DND-41 (cell line): ENCODE results near the gene CCDC6.
"Not testable (repeated sequence)": the region's sequence is repeated elsewhere in the genome, so short reads cannot be mapped to it uniquely, and the experiment has no call there.

Source experiments
- CTCF ChIP-seq: IDR thresholded peaks from 2 replicates; pipeline ENCODE4 v1.5.1; 2012; ENCODE audit warnings: borderline replicate concordance, low read length, moderate library complexity, mild to moderate bottlenecking; ENCODE audit not compliant: poor library complexity, severe bottlenecking; ENCODE audit errors: extremely low read depth
- EZH2 ChIP-seq: IDR thresholded peaks from 3 replicates; pipeline ENCODE4 v1.6.1; 2012; ENCODE audit warnings: borderline replicate concordance, low read depth, mild to moderate bottlenecking, moderate library complexity, low read length, inconsistent platforms; ENCODE audit not compliant: severe bottlenecking

DNA sequence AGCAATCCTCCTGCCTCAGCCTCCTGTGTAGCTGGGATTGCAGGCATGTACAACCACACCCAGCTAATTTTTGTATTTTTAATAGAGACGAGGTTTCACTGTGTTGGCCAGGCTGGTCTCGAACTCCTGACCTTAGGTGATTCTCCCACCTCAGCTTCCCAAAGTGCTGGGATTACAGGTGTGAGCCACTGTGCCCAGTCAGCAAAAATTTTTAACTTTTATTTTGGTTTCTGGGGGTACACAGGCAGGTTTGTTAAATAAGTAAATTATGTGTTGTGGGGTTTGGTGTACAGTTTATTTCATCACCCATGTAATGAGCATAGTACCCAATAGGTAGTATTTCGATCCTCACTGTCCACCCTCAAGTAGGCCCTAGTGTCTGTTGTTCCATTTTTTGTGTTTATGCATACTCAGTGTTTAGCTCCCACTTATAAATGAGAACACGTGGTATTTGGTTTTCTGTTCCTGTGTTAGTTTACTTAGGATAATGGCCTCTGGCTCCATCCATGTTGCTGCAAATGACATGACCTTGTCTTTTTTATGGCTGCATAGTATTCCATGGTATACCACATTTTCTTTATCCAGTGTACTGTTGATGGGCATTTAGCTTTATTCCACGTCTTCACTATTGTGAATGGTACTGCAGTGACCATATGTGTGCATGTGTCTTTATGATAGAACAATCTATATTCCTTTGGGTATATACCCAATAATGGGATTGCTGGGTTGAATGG lies 24.6 kb upstream of the CCDC6 start:
- TF ChIP-seq CTCF, EZH2: not testable (repeated sequence)
